CD14-positive monocyte (primary cell): Measurements from ENCODE around the gene TSN. TPM values are rescaled to one million over a fixed set of nuclear protein-coding genes. Genes with fewer than 3 reads are reported as not detected.

Source experiments
- DNase-seq, 3 donors: peaks; one replicate each; pipeline ENCODE4 v3.0.0-alpha.2; 2011 to 2022
- H2AFZ ChIP-seq: 2 replicates; pipeline ENCODE4 v1.6.0; 2012; ENCODE audit warnings: mild to moderate bottlenecking, low read depth, low read length, inconsistent platforms; ENCODE audit not compliant: insufficient read depth, poor library complexity, severe bottlenecking
- H3K27ac ChIP-seq, 2 donors: 1 replicate in 1 of 2; 2 replicates in 1 of 2; pipeline ENCODE4 v1.5.1; 2012 to 2013; ENCODE audit warnings: low read length in 2 of 2, control low read depth in 1 of 2, inconsistent platforms in 1 of 2, low read depth in 1 of 2, mild to moderate bottlenecking in 1 of 2
- H3K27me3 ChIP-seq, 2 donors: one replicate each; pipeline versions ENCODE4 v1.6.0 to v1.6.1; 2011 to 2013; ENCODE audit warnings: low read length in 2 of 2; ENCODE audit not compliant: control insufficient read depth in 2 of 2, insufficient read depth in 2 of 2
- H3K36me3 ChIP-seq, 2 donors: replicated peaks in 1 of 2; 1 replicate in 1 of 2; 2 replicates in 1 of 2; pipeline versions ENCODE4 v1.5.1 to v1.6.1; 2012 to 2013; ENCODE audit warnings: low read length in 2 of 2, control low read depth in 1 of 2, inconsistent platforms in 1 of 2, mild to moderate bottlenecking in 1 of 2; ENCODE audit not compliant: insufficient read depth in 2 of 2, control insufficient read depth in 1 of 2
- H3K4me1 ChIP-seq, 2 donors: 1 replicate in 1 of 2; 2 replicates in 1 of 2; pipeline versions ENCODE4 v1.5.1 to v1.6.1; 2012 to 2013; ENCODE audit warnings: low read length in 2 of 2, control low read depth in 1 of 2, inconsistent platforms in 1 of 2, mild to moderate bottlenecking in 1 of 2, moderate library complexity in 1 of 2; ENCODE audit not compliant: insufficient read depth in 2 of 2, control insufficient read depth in 1 of 2
- H3K4me2 ChIP-seq: replicated peaks from 2 replicates; pipeline ENCODE3; 2012; ENCODE audit warnings: low read length, moderate library complexity, mild to moderate bottlenecking; ENCODE audit not compliant: poor library complexity, severe bottlenecking; ENCODE audit errors: extremely low read depth
- H3K4me3 ChIP-seq, 3 experiments: fragments of 200-600 bp in 1 of 3; sonication (generic) in 1 of 3; replicated peaks in 1 of 3; 1 replicate in 2 of 3; 2 replicates in 1 of 3; pipeline ENCODE4 v1.5.1; 2011 to 2013; ENCODE audit warnings: low read length in 3 of 3, mild to moderate bottlenecking in 3 of 3, control low read depth in 2 of 3, low read depth in 2 of 3, inconsistent platforms in 1 of 3, moderate library complexity in 1 of 3
- H3K79me2 ChIP-seq: 2 replicates; pipeline ENCODE4 v1.6.0; 2012; ENCODE audit warnings: mild to moderate bottlenecking, control low read depth, inconsistent platforms, low read length, moderate library complexity; ENCODE audit not compliant: insufficient read depth
- H3K9ac ChIP-seq: 2 replicates; pipeline ENCODE4 v1.6.0; 2017; ENCODE audit warnings: low read length, mild to moderate bottlenecking; ENCODE audit not compliant: insufficient read depth, poor library complexity, severe bottlenecking
- H3K9me3 ChIP-seq, 2 donors: replicated peaks in 1 of 2; 1 replicate in 1 of 2; 2 replicates in 1 of 2; pipeline versions ENCODE4 v1.5.1 to v1.6.1; 2012 to 2013; ENCODE audit warnings: low read length in 2 of 2, control low read depth in 1 of 2; ENCODE audit not compliant: control insufficient read depth in 1 of 2, insufficient read depth in 1 of 2
- H4K20me1 ChIP-seq: 2 replicates; pipeline ENCODE4 v1.6.0; 2012; ENCODE audit warnings: mild to moderate bottlenecking, low read length, control low read depth, moderate library complexity; ENCODE audit not compliant: insufficient read depth
- H3K27ac Mint-ChIP-seq, 7 donors: one replicate each; pipeline ENCODE4 v1.8.0; 2020; ENCODE audit warnings: mild to moderate bottlenecking in 7 of 7, mixed read lengths in 7 of 7, moderate library complexity in 6 of 7, inconsistent platforms in 2 of 7
- H3K27me3 Mint-ChIP-seq, 3 donors: one replicate each; pipeline ENCODE4 v1.8.0; 2021 to 2022; ENCODE audit warnings: low read depth in 3 of 3, mild to moderate bottlenecking in 3 of 3, mixed read lengths in 3 of 3, moderate library complexity in 3 of 3, inconsistent platforms in 1 of 3
- H3K36me3 Mint-ChIP-seq, 2 donors: one replicate each; pipeline ENCODE4 v1.8.0; 2020; ENCODE audit warnings: mixed read lengths in 2 of 2, inconsistent platforms in 1 of 2, mild to moderate bottlenecking in 1 of 2
- H3K4me1 Mint-ChIP-seq: one replicate; pipeline ENCODE4 v1.8.0; 2020; ENCODE audit warnings: mild to moderate bottlenecking, mixed read lengths
- H3K4me3 Mint-ChIP-seq, 2 donors: one replicate each; pipeline ENCODE4 v1.8.0; 2020; ENCODE audit warnings: mild to moderate bottlenecking in 2 of 2, mixed read lengths in 2 of 2, moderate library complexity in 1 of 2
- H3K9me3 Mint-ChIP-seq, 7 donors: one replicate each; pipeline ENCODE4 v1.8.0; 2020 to 2022; ENCODE audit warnings: mixed read lengths in 7 of 7, mild to moderate bottlenecking in 6 of 7, moderate library complexity in 6 of 7, inconsistent platforms in 2 of 7
- WGBS: methylation state at CpG from one replicate; pipeline ENCODE4 v1.1.5; 2013; ENCODE audit warnings: missing lambda C conversion rate; ENCODE audit not compliant: insufficient coverage; 5-methylcytosine and 5-hydroxymethylcytosine counted together
- intact Hi-C, 2 donors: fragments of 100-400 bp; cut with micrococcal nuclease; formaldehyde crosslinking; loops; one replicate each; pipeline versions ENCODE4 v1.15.0 to v1.15.1; 2023
- polyA minus RNA-seq: library from RNA; depleted of rRNA, polyadenylated mRNA; stranded (reverse); fragments of >200 nt; gene quantifications from 2 replicates; pipeline ENCODE4 v1.2.3, GENCODE V29; 2012
- polyA plus RNA-seq, 3 donors: library from polyadenylated mRNA; depleted of rRNA in 1 of 3; unstranded in 2 of 3; stranded (reverse) in 1 of 3; fragments of 300-500 nt in 2 of 3; fragments of >200 nt in 1 of 3; fragmentation: Illumina TruSeq in 2 of 3; gene quantifications; 1 replicate in 2 of 3; 2 replicates in 1 of 3; pipeline ENCODE4 v1.2.3, GENCODE V29; 2012 to 2021
- total RNA-seq, 12 experiments: library from RNA in 1 of 12; stranded (reverse) in 1 of 12; fragments of 120-200 nt in 1 of 12; gene quantifications; one replicate each; pipeline ENCODE4 v1.2.4 and lab custom pipeline; 2013 to 2026; ENCODE audit warnings: mixed read lengths in 6 of 12, inconsistent platforms in 1 of 12
- TF ChIP-seq, protein P1 (sequence below): fragments of 200-600 bp; IDR thresholded peaks from one replicate; pipeline ENCODE4 v1.8.0; 2022; ENCODE audit warnings: antibody characterized with exemption, mild to moderate bottlenecking

Gene TSN
- total RNA-seq (2013), result 37.4 TPM
- polyA plus RNA-seq, result 10 to 100 TPM; 12.2 to 66.5 (median 65.5) TPM
- 11.4 and 14.2 TPM in 2 replicates for polyA minus RNA-seq
- total RNA-seq (lab: John Stamatoyannopoulos, UW), result 17.3 to 41.5 (median 29.8) reads per million in 11 experiments

DNA sequence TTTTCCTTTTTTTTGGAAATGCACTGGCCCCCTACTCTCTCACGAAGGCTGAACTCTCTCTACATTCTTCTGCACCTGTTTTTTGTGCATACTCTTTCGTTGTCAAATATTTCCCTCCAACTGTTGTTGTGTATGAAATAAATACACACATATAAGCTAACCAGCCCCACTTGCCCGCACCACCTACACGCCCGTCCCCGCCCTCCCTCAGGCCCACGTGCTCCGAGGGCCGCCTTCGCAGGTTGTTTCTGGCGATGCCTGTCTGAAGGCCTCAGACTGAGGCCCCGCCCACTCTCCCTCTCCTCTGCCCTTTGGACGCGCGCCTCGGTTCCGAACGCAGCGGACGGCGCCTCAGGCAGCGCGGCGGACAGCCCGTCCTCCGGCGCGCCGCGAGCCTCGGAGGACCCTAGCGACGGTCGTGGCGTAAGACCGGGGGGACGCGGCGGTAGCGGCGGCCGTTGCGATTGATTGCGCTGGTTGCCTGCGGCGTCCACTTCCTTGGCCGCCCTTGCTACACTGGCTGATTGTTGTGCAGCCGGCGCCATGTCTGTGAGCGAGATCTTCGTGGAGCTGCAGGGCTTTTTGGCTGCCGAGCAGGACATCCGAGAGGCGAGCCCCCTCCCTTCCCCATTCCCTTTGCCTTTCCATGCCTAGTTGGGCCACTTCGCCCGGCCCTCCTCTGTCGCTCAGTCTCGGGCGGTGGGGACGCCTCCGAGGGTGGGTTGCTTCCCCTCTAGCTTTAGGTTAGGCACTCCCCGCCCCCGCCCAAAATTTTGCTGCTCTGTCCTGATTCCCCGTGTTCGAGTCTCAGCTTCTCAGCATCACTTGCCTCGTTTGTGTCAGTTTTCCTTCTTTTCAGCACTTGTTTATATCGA lies at the start of gene TSN:
TSN (plus strand) TSS at position 415 of the 875 bp plus-strand sequence; CDS start at position 544, 129 bp downstream.
- intact Hi-C loops, result loop anchor here (1.0 to 5.0 kb wide), 5 partner anchors 19 to 229 kb away; partner anchors contain the start of genes NIFK (in 2 of the 2) and RNU4ATAC (in 1 of the 2)
- peak within 1 kb of the TSS; percentile 88 to 95 for H3K27ac ChIP-seq
- Mint-ChIP-seq H3K27me3 (peaks cover 0 to 2% (median 0%) of the 10 kb centered on the region in 3 donors), H3K27ac (peak within 1 kb of the TSS; percentile 90 to 96 (median 93)), H3K4me1 (peaks cover 18% of the 10 kb centered on the region), H3K9me3 (no peaks in the 10 kb centered on the region), H3K36me3 (peaks cover 14 to 28% of the 10 kb centered on the region in 2 donors), H3K4me3 (peak within 1 kb of the TSS; percentile 94 to 95)
- 0% methylated on average over 60 of the region's 67 CpGs for WGBS
- H2AFZ ChIP-seq, result peak within 1 kb of the TSS; percentile 90
- H3K9ac ChIP-seq, result peak within 1 kb of the TSS; percentile 91
- DNase-seq, result peak; percentile 95 to 99 (median 97)
- peaks cover 47% of the 10 kb centered on the region for H3K79me2 ChIP-seq
- H3K4me3 ChIP-seq, result peak within 1 kb of the TSS; percentile 88 to 97 (median 97)
- no peaks in the 10 kb centered on the region for H4K20me1 ChIP-seq
- H3K36me3 ChIP-seq, result peaks cover 15 to 29% of the 10 kb centered on the region in 2 donors
- TF ChIP-seq, protein P1, sequence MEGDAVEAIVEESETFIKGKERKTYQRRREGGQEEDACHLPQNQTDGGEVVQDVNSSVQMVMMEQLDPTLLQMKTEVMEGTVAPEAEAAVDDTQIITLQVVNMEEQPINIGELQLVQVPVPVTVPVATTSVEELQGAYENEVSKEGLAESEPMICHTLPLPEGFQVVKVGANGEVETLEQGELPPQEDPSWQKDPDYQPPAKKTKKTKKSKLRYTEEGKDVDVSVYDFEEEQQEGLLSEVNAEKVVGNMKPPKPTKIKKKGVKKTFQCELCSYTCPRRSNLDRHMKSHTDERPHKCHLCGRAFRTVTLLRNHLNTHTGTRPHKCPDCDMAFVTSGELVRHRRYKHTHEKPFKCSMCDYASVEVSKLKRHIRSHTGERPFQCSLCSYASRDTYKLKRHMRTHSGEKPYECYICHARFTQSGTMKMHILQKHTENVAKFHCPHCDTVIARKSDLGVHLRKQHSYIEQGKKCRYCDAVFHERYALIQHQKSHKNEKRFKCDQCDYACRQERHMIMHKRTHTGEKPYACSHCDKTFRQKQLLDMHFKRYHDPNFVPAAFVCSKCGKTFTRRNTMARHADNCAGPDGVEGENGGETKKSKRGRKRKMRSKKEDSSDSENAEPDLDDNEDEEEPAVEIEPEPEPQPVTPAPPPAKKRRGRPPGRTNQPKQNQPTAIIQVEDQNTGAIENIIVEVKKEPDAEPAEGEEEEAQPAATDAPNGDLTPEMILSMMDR, result no peak
- H3K4me2 ChIP-seq, result peak within 1 kb of the TSS; percentile 98
- H3K4me1 ChIP-seq, result peaks cover 19 to 26% of the 10 kb centered on the region in 2 donors
- H3K27me3 ChIP-seq, result no peaks in the 10 kb centered on the region
- no peaks in the 10 kb centered on the region for H3K9me3 ChIP-seq

DNA sequence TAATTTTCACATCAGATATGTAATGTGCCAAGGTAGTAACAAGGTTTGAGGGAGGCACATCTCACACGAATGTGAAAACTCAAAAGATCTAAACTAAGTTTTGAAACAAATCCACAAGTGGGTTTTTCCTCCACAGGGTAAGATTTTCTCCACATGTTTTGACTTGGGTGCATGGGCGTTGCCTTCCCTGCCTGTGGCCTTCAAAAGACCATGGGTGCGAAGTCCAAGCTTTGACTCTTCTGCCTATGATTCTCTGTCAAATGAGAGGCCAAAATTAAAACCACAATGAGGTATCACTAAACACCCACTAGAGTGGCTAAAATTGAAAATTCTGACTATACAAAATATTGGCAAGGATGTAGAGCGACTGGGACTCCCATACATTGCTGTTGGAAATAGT lies 49.5 kb upstream of the TSN start:
- no peak overlapping the region for H3K27ac Mint-ChIP-seq
- Histone ChIP-seq H3K27me3 (no peaks in the 10 kb centered on the region), H3K9me3 (no peaks in the 10 kb centered on the region), H3K9ac (no peak overlapping the region), H4K20me1 (no peaks in the 10 kb centered on the region), H2AFZ (no peak overlapping the region), H3K36me3 (no peaks in the 10 kb centered on the region), H3K79me2 (no peaks in the 10 kb centered on the region), H3K4me1 (peaks cover 11 to 18% of the 10 kb centered on the region in 2 donors), H3K27ac (no peak overlapping the region), H3K4me2 (no peak overlapping the region), H3K4me3 (no peak overlapping the region)
- DNase-seq, result no peak
- H3K36me3 Mint-ChIP-seq, result no peaks in the 10 kb centered on the region
- intact Hi-C loops, result no loop called here
- WGBS, result 100% methylated on average over 1 of the region's 4 CpGs
- TF ChIP-seq, protein P1, result no peak
- H3K9me3 Mint-ChIP-seq, result no peaks in the 10 kb centered on the region
- peaks cover 0 to 1% (median 1%) of the 10 kb centered on the region in 3 donors for H3K27me3 Mint-ChIP-seq
- no peak overlapping the region for H3K4me3 Mint-ChIP-seq
- peaks cover 27% of the 10 kb centered on the region for H3K4me1 Mint-ChIP-seq
